GM12892 (cell line): ENCODE data around the gene NCBP2.

ENCODE experiments used
- DNase-seq: peaks from one replicate; pipeline ENCODE4 v3.0.0; 2011; ENCODE audit not compliant: insufficient read length
- FAIRE-seq: peaks from 2 replicates; lab custom pipeline; 2011; peaks lifted over from hg19 to GRCh38; lab: Jason Lieb, UNC
- POLR2A ChIP-seq: IDR thresholded peaks from 2 replicates; pipeline ENCODE4 v1.6.1; 2011; ENCODE audit warnings: low read depth, low read length, control low read depth
- POLR2AphosphoS5 ChIP-seq: IDR thresholded peaks from 2 replicates; pipeline ENCODE4 v1.6.1; 2011; ENCODE audit warnings: low read depth, low read length, control low read depth
- TAF1 ChIP-seq: IDR thresholded peaks from 2 replicates; pipeline ENCODE4 v1.6.1; 2011; ENCODE audit warnings: low read depth, mild to moderate bottlenecking, control low read depth, low read length, borderline replicate concordance

Gene NCBP2

DNA sequence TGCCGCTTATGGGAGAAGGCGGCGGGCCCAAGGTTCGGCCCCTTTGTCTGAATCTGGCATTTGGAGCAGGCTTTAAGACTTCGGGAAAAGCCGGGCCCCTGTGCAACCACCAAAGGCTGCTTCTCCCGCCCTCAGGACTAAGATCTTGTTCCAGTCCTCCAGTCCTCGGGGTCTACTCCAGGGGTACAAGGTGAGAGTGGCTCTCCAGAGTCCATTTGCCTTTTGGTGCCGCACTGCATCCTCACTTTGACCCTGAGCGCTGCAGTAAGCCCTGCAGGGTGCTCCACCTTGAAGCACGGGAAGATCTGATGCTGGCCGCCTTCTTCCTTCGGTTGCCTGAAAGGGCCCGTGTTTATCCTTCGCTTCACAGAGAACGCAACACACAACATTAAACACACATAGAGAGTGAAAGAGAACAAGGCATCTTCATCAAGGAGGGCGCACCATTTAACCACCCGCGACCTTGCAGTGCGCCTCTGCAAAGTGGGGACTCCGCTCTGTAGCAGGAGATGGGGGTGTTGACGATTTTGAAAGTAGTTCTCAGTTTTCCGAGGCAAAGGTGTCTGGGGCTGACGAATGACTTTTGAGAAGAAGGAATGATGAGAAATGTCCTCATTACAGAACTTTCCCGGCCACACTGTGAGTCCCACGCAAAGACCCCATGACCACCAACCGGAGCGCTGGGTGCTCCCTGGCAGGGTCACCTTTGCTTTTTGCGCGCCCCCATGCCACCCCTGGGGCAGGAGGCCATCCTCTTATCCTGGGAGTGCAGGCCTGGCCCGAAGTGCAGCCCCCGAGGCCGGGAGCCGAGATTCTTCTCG lies 25.3 kb upstream of the NCBP2 start:
- peak; percentile 5 for FAIRE-seq
- no peak for TF ChIP-seq TAF1
- no peak for TF ChIP-seq POLR2A
- no peak for DNase-seq

DNA sequence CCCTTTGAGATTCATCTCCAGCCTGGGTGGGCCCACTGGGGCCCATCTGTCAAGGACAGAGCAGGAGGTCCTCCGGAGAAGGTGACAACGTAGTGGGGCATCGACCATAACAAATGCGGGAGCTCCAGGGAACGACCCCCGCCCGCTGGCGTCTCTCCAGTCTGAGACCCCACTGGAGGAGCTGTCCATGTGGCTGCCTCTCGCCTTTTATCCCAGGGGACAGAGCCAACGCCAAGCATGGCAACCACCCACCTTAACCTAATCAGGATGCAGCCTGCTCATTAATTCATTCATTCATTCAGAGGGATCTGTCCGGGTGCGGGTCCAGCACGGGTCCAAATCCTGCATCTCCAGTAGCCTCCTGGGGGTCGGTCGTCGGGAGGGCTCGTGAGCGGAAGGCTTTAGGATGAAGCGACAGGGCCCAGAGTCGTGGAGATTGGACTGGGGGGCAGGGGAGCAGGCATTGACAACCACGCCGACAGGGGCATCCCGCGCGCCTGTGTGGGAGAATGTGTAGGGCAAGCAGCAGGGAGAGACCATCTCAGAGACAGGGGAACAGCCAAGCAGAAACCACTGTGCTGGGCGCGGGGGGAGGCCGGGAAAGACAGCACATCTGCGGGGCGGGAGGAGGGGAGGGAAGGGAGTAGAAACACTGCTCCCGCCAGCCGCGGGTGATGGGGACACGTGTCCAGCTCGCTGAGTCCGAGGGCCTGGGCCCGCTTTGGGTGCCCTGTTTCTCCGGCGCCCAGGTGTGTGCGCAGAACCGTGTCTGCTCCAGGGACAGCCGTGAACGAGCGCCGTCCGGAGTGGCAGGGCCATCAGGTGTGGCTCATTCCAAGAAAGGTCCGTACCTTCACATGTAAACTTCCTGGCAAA lies 24.4 kb upstream of the NCBP2 start:
- DNase-seq (no peak), FAIRE-seq (no peak)
- TF ChIP-seq POLR2AphosphoS5 (no peak), POLR2A (no peak), TAF1 (no peak)

GRCh38 chr3:196965804-196966173 lies 23.5 kb upstream of the NCBP2 start:
- TF ChIP-seq POLR2A, result no peak
- no peak for TF ChIP-seq POLR2AphosphoS5
- no peak for TF ChIP-seq TAF1
- FAIRE-seq (no peak), DNase-seq (no peak)

- TF ChIP-seq POLR2AphosphoS5 (no peak), TAF1 (no peak), POLR2A (no peak)
- no peak for FAIRE-seq
Measured at GRCh38 chr3:196965112-196965803, 22.9 kb upstream of the NCBP2 start.

DNA sequence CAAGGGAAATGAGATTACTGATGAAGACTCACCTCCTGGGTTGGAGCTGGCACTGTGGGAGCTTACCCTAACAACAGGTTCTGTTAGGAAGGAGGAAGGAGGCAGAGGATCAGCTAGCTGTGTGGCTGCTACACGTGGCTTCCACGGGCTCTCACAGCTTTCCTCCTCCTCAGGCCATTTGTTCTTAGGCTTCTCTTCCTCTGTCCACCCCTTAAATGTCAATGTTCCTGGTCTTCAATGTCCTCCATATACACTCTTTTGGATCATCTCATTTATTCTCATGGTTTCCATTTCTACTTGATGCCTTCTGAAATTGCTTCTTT lies 21.3 kb upstream of the NCBP2 start:
- TF ChIP-seq POLR2AphosphoS5 (no peak), TAF1 (no peak), POLR2A (no peak)
- FAIRE-seq (no peak), DNase-seq (no peak)

More at GRCh38 chr3:196965112-196965803, 22.9 kb upstream of the NCBP2 start:
- no peak for DNase-seq

GRCh38 chr3:196962930-196963630 lies 20.8 kb upstream of the NCBP2 start:
- no peak for FAIRE-seq
- no peak for TF ChIP-seq POLR2A
- TF ChIP-seq TAF1, result no peak
- no peak for TF ChIP-seq POLR2AphosphoS5

GRCh38 chr3:196962108-196962929 lies 20.0 kb upstream of the NCBP2 start:
- no peak for DNase-seq
- FAIRE-seq, result no peak
- TF ChIP-seq TAF1 (no peak), POLR2A (no peak), POLR2AphosphoS5 (no peak)

More at GRCh38 chr3:196962930-196963630, 20.8 kb upstream of the NCBP2 start:
- DNase-seq, result no peak

GRCh38 chr3:196954832-196955231 lies 12.5 kb upstream of the NCBP2 start:
- FAIRE-seq, result no peak
- no peak for DNase-seq
- no peak for TF ChIP-seq POLR2AphosphoS5
- no peak for TF ChIP-seq POLR2A
- no peak for TF ChIP-seq TAF1

- DNase-seq (no peak), FAIRE-seq (no peak)
- TF ChIP-seq POLR2A (no peak), POLR2AphosphoS5 (no peak), TAF1 (no peak)
Measured at GRCh38 chr3:196951371-196951770, 9.0 kb upstream of the NCBP2 start.

- TF ChIP-seq POLR2A (no peak), TAF1 (no peak), POLR2AphosphoS5 (no peak)
- no peak for FAIRE-seq
Measured at GRCh38 chr3:196949750-196950149, 7.4 kb upstream of the NCBP2 start.

More at GRCh38 chr3:196949750-196950149, 7.4 kb upstream of the NCBP2 start:
- DNase-seq, result no peak
